ENCODE data around the gene ALX3. TPM values are rescaled to one million over a fixed set of nuclear protein-coding genes. Genes with fewer than 3 reads are reported as not detected.
"Not testable (repeated sequence)": the region's sequence is repeated elsewhere in the genome, so short reads cannot be mapped to it uniquely, and the experiment has no call there.

The ALX3 gene
- total RNA-seq, 1 donor from 2014 or later = not detected

GRCh38 chr1:110035236-110035752 lies 35.2 kb downstream of the ALX3 start:
- no peaks in the 10 kb centered on the region for H3K9me3 ChIP-seq (replicated peaks)
- peak overlapping the region; percentile 98 for H3K4me3 ChIP-seq
- peak overlapping the region; percentile 95 for H3K27ac ChIP-seq (replicated peaks)
- no peaks in the 10 kb centered on the region for H3K27me3 ChIP-seq (ENCODE audit: low read depth)
- intact Hi-C loops (cut with micrococcal nuclease) = no loop called here
- peaks cover 25% of the 10 kb centered on the region for H3K36me3 ChIP-seq
- TF ChIP-seq, protein P1, sequence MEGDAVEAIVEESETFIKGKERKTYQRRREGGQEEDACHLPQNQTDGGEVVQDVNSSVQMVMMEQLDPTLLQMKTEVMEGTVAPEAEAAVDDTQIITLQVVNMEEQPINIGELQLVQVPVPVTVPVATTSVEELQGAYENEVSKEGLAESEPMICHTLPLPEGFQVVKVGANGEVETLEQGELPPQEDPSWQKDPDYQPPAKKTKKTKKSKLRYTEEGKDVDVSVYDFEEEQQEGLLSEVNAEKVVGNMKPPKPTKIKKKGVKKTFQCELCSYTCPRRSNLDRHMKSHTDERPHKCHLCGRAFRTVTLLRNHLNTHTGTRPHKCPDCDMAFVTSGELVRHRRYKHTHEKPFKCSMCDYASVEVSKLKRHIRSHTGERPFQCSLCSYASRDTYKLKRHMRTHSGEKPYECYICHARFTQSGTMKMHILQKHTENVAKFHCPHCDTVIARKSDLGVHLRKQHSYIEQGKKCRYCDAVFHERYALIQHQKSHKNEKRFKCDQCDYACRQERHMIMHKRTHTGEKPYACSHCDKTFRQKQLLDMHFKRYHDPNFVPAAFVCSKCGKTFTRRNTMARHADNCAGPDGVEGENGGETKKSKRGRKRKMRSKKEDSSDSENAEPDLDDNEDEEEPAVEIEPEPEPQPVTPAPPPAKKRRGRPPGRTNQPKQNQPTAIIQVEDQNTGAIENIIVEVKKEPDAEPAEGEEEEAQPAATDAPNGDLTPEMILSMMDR (IDR thresholded peaks at IDR 0.05; ENCODE audit: borderline replicate concordance) = no peak
- H3K4me1 ChIP-seq = peaks cover 28% of the 10 kb centered on the region
- no peak for DNase-seq

DNA sequence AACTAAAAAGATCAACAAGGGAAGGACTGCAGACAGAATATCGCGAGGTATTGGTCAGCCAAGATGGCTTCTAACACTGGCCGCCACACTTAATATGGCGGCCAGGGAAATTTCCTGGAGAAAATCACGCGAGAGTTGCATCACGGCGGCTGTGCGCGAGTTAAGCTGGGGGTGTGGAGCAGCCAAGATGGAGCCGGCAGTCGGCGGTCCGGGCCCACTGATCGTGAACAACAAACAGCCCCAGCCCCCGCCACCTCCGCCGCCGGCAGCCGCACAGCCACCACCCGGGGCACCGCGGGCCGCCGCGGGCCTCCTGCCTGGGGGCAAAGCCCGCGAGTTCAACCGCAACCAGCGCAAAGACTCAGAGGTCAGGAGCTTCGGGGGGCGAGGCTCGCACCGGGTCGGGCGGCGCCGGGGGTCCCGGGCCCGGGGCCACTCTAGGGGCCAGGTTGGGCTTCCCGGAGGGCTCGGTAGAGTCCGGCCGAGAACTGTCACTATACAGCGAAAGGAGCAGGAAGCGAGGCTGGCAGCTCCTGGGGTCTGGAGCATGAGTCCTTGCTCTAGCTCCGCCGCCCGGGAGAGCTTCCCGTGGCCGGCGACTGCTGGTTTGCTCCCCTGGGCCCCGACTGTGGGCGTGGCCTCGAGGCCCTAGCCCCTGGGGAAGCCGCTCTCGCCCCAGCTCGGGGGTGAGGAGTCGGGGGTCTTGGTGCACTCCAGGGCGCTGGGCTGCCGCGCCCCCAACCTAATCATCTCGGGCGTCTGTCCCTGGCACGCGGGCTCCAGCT lies 35.8 kb downstream of the ALX3 start, which contains the start of gene STRIP1:
Gene STRIP1 (plus strand): TSS at position 174 of the 785 bp plus-strand sequence. CDS start 14 bp downstream, at position 188.
- Histone ChIP-seq H3K4me3 (peak within 1 kb of the TSS; percentile 98), H3K9me3 (replicated peaks) (no peaks in the 10 kb centered on the region), H3K4me1 (peaks cover 28% of the 10 kb centered on the region), H3K27me3 (ENCODE audit: low read depth) (no peaks in the 10 kb centered on the region), H3K36me3 (peaks cover 18% of the 10 kb centered on the region), H3K27ac (replicated peaks) (peak within 1 kb of the TSS; percentile 95)
- peak; percentile 90 for DNase-seq
- TF ChIP-seq, protein P1 (IDR thresholded peaks at IDR 0.05; ENCODE audit: borderline replicate concordance) = no peak
- intact Hi-C loops (cut with micrococcal nuclease) = no loop called here

DNA sequence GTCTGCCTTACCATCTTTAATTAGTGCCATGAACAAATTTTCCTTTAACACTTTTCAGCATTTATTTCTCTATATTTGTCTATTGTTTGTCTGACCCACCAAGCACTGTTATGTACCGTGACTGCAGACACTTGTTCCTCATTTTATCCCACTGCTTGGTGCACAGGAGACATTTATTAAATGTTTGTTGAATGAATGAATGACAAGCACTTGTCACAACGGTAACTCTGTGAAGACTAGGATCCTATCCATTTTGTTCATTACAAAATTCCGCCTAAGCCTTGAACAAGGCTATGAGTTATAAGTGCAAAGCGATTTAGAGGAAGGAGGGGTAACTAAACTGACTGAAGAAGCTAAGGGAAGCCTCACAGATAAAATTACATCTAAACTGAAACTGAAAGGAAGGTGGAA lies 36.4 kb downstream of the ALX3 start:
- Histone ChIP-seq H3K9me3 (replicated peaks) (no peaks in the 10 kb centered on the region), H3K36me3 (peaks cover 13% of the 10 kb centered on the region), H3K4me1 (peaks cover 28% of the 10 kb centered on the region), H3K27me3 (ENCODE audit: low read depth) (no peaks in the 10 kb centered on the region), H3K27ac (replicated peaks) (peak overlapping the region; percentile 95), H3K4me3 (peak overlapping the region; percentile 98)
- intact Hi-C loops (cut with micrococcal nuclease) = no loop called here
- TF ChIP-seq, protein P1 (IDR thresholded peaks at IDR 0.05; ENCODE audit: borderline replicate concordance) = no peak
- DNase-seq = no peak

GRCh38 chr1:110033421-110033820 lies 37.1 kb downstream of the ALX3 start:
- no peak for DNase-seq
- no peak overlapping the region for H3K4me3 ChIP-seq
- intact Hi-C loops (cut with micrococcal nuclease) = no loop called here

DNA sequence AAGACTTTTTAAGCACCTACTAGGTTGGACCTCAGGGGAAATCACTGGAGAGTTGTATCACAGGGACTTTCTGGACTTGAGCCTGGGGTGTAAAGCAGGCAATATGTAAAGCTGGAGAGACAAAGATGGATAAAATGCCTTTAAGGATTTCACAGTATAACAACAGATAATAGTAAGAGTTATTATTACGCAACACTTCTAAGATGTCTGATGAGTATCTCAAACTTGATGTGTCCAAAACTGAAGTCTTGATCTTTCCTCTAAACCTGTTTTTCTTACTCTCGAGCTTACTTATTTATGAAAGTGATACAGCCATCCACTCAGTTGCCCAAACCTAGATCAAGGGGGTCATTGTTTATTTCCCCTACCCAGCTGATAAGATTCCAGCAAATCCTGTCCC lies 38.1 kb downstream of the ALX3 start:
- H3K9me3 ChIP-seq (replicated peaks) = no peaks in the 10 kb centered on the region
- peaks cover 28% of the 10 kb centered on the region for H3K4me1 ChIP-seq
- no peaks in the 10 kb centered on the region for H3K27me3 ChIP-seq (ENCODE audit: low read depth)
- no peak for DNase-seq
- TF ChIP-seq, protein P1 (IDR thresholded peaks at IDR 0.05; ENCODE audit: borderline replicate concordance) = no peak
- no peak overlapping the region for H3K27ac ChIP-seq (replicated peaks)
- no peaks in the 10 kb centered on the region for H3K36me3 ChIP-seq
- H3K4me3 ChIP-seq = no peak overlapping the region
- intact Hi-C loops (cut with micrococcal nuclease) = no loop called here

More at GRCh38 chr1:110033421-110033820, 37.1 kb downstream of the ALX3 start:
- TF ChIP-seq, protein P1 (IDR thresholded peaks at IDR 0.05; ENCODE audit: borderline replicate concordance) = no peak
- Histone ChIP-seq H3K27ac (replicated peaks) (no peak overlapping the region), H3K9me3 (replicated peaks) (no peaks in the 10 kb centered on the region), H3K27me3 (ENCODE audit: low read depth) (no peaks in the 10 kb centered on the region), H3K36me3 (peaks cover 6% of the 10 kb centered on the region), H3K4me1 (peaks cover 28% of the 10 kb centered on the region)

DNA sequence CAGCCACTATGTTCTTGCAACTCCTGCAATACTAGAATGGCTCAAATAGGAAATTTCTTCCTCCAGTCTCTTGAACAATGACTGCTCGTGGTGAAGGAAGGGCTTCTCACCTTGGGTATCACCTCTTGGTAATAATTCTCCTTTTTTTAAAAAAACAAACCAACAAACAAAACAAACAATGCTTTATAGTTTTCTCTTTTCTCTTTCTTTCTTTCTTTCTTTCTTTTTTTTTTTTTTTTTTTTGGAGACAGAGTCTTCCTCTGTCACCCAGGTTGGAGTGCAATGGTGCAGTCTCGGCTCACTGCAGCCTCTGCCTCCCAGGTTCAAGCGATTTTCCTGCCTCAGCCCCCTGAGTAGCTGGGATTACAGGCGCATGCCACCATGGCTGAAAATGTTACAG lies 39.8 kb downstream of the ALX3 start:
- DNase-seq; H3K36me3 ChIP-seq; H3K27me3 ChIP-seq (ENCODE audit: low read depth); intact Hi-C loops (cut with micrococcal nuclease); H3K9me3 ChIP-seq (replicated peaks): not testable (repeated sequence)
- H3K4me1 ChIP-seq = peaks cover 17% of the 10 kb centered on the region
- H3K4me3 ChIP-seq = peak overlapping the region; percentile 22
- peak overlapping the region; percentile 14 for H3K27ac ChIP-seq (replicated peaks)
